ENCODE results near the gene C12orf57. TPM values are rescaled to one million over a fixed set of nuclear protein-coding genes. Genes with fewer than 3 reads are reported as not detected.
A peak's percentile ranks its signal among the peaks of the same experiment; 100 is the strongest.

C12orf57 gene
- total RNA-seq, 1 experiment from 2014 or later = 103 TPM

DNA sequence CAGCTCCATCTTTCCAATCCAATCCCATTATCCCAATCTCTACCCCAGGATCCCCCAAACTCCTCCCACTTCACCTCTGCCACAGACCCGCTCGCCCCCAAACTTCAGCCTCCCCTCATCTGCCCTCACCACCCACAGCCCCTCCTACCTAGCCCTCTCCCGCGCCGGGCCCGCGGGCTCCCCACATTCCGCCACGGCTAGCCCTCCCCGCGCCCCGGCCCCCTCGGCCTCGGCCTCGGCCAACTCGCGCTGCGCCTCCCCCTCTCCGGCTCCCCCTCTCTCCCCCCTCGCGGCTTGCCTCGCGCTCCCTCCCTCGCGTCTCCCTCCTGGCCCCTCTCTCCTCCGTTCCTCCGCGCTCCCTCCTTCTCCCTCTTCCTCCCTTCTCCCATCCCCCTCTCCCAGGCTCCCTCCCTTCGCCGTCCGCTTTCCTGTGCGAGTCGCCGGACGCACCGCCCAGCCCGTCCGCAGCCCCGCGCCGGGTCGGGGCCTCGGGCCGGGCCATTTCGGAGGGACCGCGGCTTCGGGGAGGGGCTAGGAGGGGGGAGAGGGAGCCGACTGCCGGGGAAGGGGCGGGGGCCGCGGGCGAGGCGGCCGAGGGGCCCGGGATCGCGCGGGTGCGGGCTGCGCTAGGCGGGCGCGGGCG is 16.3 kb upstream of the C12orf57 start, which contains the start of gene ATN1:
Gene ATN1, plus strand, starts transcription at position 581 of the 643 bp plus-strand sequence. CDS start 6,043 bp downstream, outside the sequence.
- H3K9me3 Mint-ChIP-seq (ENCODE audit: low read depth, unreplicated experiment) = no peaks in the 10 kb centered on the region
- CTCF ChIA-PET = interaction anchor here (0.7 kb wide), 1 partner anchor 303 kb away, joined by 3 read pairs; no protein-coding TSS in a partner anchor
- H3K27ac Mint-ChIP-seq (ENCODE audit: unreplicated experiment) = peak within 1 kb of the TSS; percentile 68
- H3K27me3 Mint-ChIP-seq (ENCODE audit: unreplicated experiment) = no peaks in the 10 kb centered on the region
- DNase-seq = peak; percentile 71
- intact Hi-C loops (cut with micrococcal nuclease; ENCODE audit: unreplicated experiment) = loop anchor here (5.0 kb wide), 1 partner anchor 60 kb away; the partner anchor contains the start of gene TPI1
- H3K4me1 Mint-ChIP-seq (ENCODE audit: low read depth, unreplicated experiment) = peaks cover 67% of the 10 kb centered on the region
- H3K4me3 Mint-ChIP-seq (ENCODE audit: low read depth, unreplicated experiment) = peak within 1 kb of the TSS; percentile 83
- no peak for TF ChIP-seq CTCF (IDR thresholded peaks at IDR 0.05; ENCODE audit: unreplicated experiment)
- no TSS peak for BruUV-seq (replicated peaks)
- H3K36me3 Mint-ChIP-seq (ENCODE audit: insufficient read depth, unreplicated experiment) = peaks cover 59% of the 10 kb centered on the region

GRCh38 chr12:6928022-6928702 is 15.7 kb upstream of the C12orf57 start:
- intact Hi-C loops (cut with micrococcal nuclease; ENCODE audit: unreplicated experiment) = loop anchor here (5.0 kb wide), 1 partner anchor 61 kb away; the partner anchor contains the start of gene TPI1
- CTCF ChIA-PET = interaction anchor here (0.6 to 1.5 kb wide), 3 partner anchors 10 to 165 kb away, joined by 4 to 8 read pairs (median 7); no protein-coding TSS in a partner anchor
- H3K36me3 Mint-ChIP-seq (ENCODE audit: insufficient read depth, unreplicated experiment) = peaks cover 58% of the 10 kb centered on the region
- peaks cover 70% of the 10 kb centered on the region for H3K4me1 Mint-ChIP-seq (ENCODE audit: low read depth, unreplicated experiment)
- no peak for DNase-seq
- peak overlapping the region; percentile 83 for H3K4me3 Mint-ChIP-seq (ENCODE audit: low read depth, unreplicated experiment)
- no TSS peak for BruUV-seq (replicated peaks)
- no peaks in the 10 kb centered on the region for H3K27me3 Mint-ChIP-seq (ENCODE audit: unreplicated experiment)
- H3K9me3 Mint-ChIP-seq (ENCODE audit: low read depth, unreplicated experiment) = no peaks in the 10 kb centered on the region
- peak overlapping the region; percentile 68 for H3K27ac Mint-ChIP-seq (ENCODE audit: unreplicated experiment)
- TF ChIP-seq CTCF (IDR thresholded peaks at IDR 0.05; ENCODE audit: unreplicated experiment) = no peak

- CTCF ChIA-PET = interaction anchor here (0.6 to 1.5 kb wide), 3 partner anchors 9 to 165 kb away, joined by 4 to 8 read pairs (median 7); no protein-coding TSS in a partner anchor
- BruUV-seq (replicated peaks) = no TSS peak
- no peak for DNase-seq
- Mint-ChIP-seq H3K36me3 (ENCODE audit: insufficient read depth, unreplicated experiment) (peaks cover 53% of the 10 kb centered on the region), H3K27ac (ENCODE audit: unreplicated experiment) (peak overlapping the region; percentile 68), H3K4me3 (ENCODE audit: low read depth, unreplicated experiment) (peak overlapping the region; percentile 83), H3K27me3 (ENCODE audit: unreplicated experiment) (no peaks in the 10 kb centered on the region), H3K9me3 (ENCODE audit: low read depth, unreplicated experiment) (no peaks in the 10 kb centered on the region), H3K4me1 (ENCODE audit: low read depth, unreplicated experiment) (peaks cover 75% of the 10 kb centered on the region)
- TF ChIP-seq CTCF (IDR thresholded peaks at IDR 0.05; ENCODE audit: unreplicated experiment) = no peak
- intact Hi-C loops (cut with micrococcal nuclease; ENCODE audit: unreplicated experiment) = loop anchor here (5.0 kb wide), 1 partner anchor 62 kb away; the partner anchor contains the start of gene TPI1
Measured at GRCh38 chr12:6928703-6929407, 15.0 kb upstream of the C12orf57 start.

Data from Calu3 (cell line).